ENCODE data around the gene SERGEF. TPM values are rescaled to one million over a fixed set of nuclear protein-coding genes. Genes with fewer than 3 reads are reported as not detected.
A peak's percentile ranks its signal among the peaks of the same experiment; 100 is the strongest.

Gene SERGEF
- total and polyA plus RNA-seq, 4 donors, result 44.7 to 51.0 (median 46.2) TPM

DNA sequence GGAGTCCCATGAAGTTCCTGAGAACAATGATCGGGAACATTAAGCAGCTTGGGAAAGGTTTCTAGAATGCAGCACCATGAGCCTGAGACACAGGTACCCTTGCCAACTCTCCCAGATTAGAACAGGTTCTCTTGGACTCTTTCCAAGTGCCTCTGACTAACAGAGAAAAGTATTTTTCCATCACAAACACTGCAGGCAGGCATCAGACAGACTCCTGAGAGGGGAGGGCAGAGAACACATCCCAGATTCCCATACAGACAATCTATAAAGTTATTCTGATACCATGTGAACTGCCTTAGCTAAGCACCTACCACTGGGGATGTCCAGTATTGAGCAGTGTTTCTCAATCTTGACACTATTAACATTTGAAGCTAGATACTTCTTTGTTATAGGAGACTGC lies 27.3 kb downstream of the SERGEF start:
- WGBS (ENCODE audit: insufficient coverage), result 71% methylated on average over 1 of the region's 1 CpG
- DNase-seq (ENCODE audit: low read depth in 4 of 6, low spot score in 6 of 6), result no peak
- no peaks in the 10 kb centered on the region for H3K9me3 ChIP-seq (ENCODE audit: control insufficient read depth, insufficient read depth, low read length)
- no peak overlapping the region for H3K4me3 ChIP-seq (ENCODE audit: low read depth, low read length)
- H3K36me3 ChIP-seq (ENCODE audit: control insufficient read depth, insufficient read depth, low read length), result peaks cover 4% of the 10 kb centered on the region
- no peaks in the 10 kb centered on the region for H3K27me3 ChIP-seq (ENCODE audit: control insufficient read depth, insufficient read depth, low read length)
- H3K4me1 ChIP-seq (ENCODE audit: control insufficient read depth, insufficient read depth, low read length), result no peaks in the 10 kb centered on the region
- no peak overlapping the region for H3K27ac ChIP-seq (ENCODE audit: low read depth, low read length)

DNA sequence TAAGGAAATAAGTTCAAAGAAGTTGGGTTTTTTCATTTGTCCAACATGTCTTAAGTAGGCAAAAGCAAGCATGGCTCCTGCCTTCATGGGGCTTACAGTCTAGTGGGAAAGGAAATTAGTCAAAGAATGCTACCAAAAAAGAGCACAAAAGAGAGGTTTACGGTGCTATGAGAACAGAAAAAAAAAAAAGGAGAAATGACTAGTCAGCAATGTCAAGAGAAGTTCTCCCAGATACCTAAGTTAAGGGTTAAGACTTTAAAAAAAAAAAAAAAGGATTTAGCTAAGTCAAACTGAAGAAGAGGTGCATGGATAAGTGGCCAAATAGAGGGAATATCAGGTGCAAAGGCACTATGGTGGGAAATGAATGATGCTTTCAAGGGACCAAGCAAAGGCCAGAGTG lies 29.3 kb downstream of the SERGEF start:
- H3K27me3 ChIP-seq (ENCODE audit: control insufficient read depth, insufficient read depth, low read length), result no peaks in the 10 kb centered on the region
- WGBS (ENCODE audit: insufficient coverage), result no CpG with 5 or more reads among the region's 1 CpG

DNA sequence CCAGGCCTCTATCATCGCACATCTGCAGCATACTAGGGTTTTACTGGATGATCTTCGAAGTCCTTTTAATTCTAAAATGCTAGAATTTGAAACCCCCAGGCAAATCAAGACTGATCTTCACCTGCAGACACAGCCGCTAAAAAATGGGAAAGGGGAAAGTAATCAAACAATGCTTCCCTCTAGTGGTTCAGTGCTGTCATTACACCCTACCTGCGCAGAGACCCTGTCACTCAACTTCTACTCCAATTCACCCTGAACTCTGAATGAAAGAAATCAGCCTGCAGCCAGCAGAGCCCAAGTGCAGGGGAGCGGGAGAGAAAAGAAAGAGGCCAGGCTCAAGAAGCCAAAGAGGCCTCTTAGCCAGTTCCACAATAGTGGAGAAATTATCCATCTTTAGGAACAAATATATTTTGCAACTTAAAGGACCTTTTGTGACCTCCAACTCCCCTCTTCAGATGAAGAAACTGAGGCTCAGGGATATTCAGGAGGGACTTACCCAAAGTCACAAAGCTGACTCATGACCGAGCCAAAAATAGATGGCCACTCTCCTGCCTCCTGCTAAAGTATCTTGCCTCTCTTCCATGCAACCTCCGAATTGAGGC lies 33.0 kb downstream of the SERGEF start:
- peak in 2 of 6 donors; percentile 68 to 88 for DNase-seq (ENCODE audit: low read depth in 4 of 6, low spot score in 6 of 6)
- H3K9me3 ChIP-seq (ENCODE audit: control insufficient read depth, insufficient read depth, low read length), result no peaks in the 10 kb centered on the region
- no CpG with 5 or more reads among the region's 7 CpGs for WGBS (ENCODE audit: insufficient coverage)

More for the DNA sequence above, 29.3 kb downstream of the SERGEF start:
- Histone ChIP-seq H3K36me3 (ENCODE audit: control insufficient read depth, insufficient read depth, low read length) (peaks cover 4% of the 10 kb centered on the region), H3K27ac (ENCODE audit: low read depth, low read length) (no peak overlapping the region), H3K9me3 (ENCODE audit: control insufficient read depth, insufficient read depth, low read length) (no peaks in the 10 kb centered on the region), H3K4me3 (ENCODE audit: low read depth, low read length) (no peak overlapping the region), H3K4me1 (ENCODE audit: control insufficient read depth, insufficient read depth, low read length) (no peaks in the 10 kb centered on the region)
- no peak for DNase-seq (ENCODE audit: low read depth in 4 of 6, low spot score in 6 of 6)

GRCh38 chr11:17978553-17979287 lies 34.1 kb downstream of the SERGEF start:
- Histone ChIP-seq H3K27ac (ENCODE audit: low read depth, low read length) (no peak overlapping the region), H3K4me1 (ENCODE audit: control insufficient read depth, insufficient read depth, low read length) (no peaks in the 10 kb centered on the region), H3K36me3 (ENCODE audit: control insufficient read depth, insufficient read depth, low read length) (peaks cover 7% of the 10 kb centered on the region), H3K9me3 (ENCODE audit: control insufficient read depth, insufficient read depth, low read length) (no peaks in the 10 kb centered on the region), H3K27me3 (ENCODE audit: control insufficient read depth, insufficient read depth, low read length) (no peaks in the 10 kb centered on the region), H3K4me3 (ENCODE audit: low read depth, low read length) (no peak overlapping the region)
- DNase-seq (ENCODE audit: low read depth in 4 of 6, low spot score in 6 of 6), result peak in 3 of 6 donors; percentile 40 to 90 (median 75)
- WGBS (ENCODE audit: insufficient coverage), result 53% methylated on average over 4 of the region's 5 CpGs

More for the DNA sequence above, 33.0 kb downstream of the SERGEF start:
- H3K27ac ChIP-seq (ENCODE audit: low read depth, low read length), result no peak overlapping the region
- no peaks in the 10 kb centered on the region for H3K4me1 ChIP-seq (ENCODE audit: control insufficient read depth, insufficient read depth, low read length)
- H3K27me3 ChIP-seq (ENCODE audit: control insufficient read depth, insufficient read depth, low read length), result no peaks in the 10 kb centered on the region
- no peak overlapping the region for H3K4me3 ChIP-seq (ENCODE audit: low read depth, low read length)
- H3K36me3 ChIP-seq (ENCODE audit: control insufficient read depth, insufficient read depth, low read length), result peaks cover 4% of the 10 kb centered on the region

DNA sequence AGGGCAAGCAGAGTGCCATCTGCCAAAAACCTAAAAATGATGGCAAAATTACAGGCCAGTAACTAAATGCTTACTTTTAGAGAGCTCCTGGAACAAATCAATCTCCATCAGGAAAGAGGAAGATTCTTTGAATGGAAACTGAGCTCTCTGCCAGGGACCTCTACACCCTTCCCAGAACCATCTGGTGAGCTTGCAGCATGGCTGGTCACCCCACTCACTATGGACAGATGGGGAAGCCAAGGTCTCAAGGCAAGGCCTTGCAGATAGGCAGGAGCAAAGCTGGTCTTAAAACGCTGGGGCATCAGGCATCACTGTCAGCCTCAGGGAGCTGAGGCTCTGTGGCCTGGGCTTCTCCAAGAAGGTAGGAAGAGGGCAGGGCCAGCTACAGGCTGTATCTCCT lies 36.2 kb downstream of the SERGEF start:
- 63% methylated on average over 1 of the region's 1 CpG for WGBS (ENCODE audit: insufficient coverage)
- Histone ChIP-seq H3K27me3 (ENCODE audit: control insufficient read depth, insufficient read depth, low read length) (no peaks in the 10 kb centered on the region), H3K4me1 (ENCODE audit: control insufficient read depth, insufficient read depth, low read length) (no peaks in the 10 kb centered on the region), H3K36me3 (ENCODE audit: control insufficient read depth, insufficient read depth, low read length) (peaks cover 4% of the 10 kb centered on the region), H3K9me3 (ENCODE audit: control insufficient read depth, insufficient read depth, low read length) (no peaks in the 10 kb centered on the region), H3K27ac (ENCODE audit: low read depth, low read length) (no peak overlapping the region), H3K4me3 (ENCODE audit: low read depth, low read length) (no peak overlapping the region)
- DNase-seq (ENCODE audit: low read depth in 4 of 6, low spot score in 6 of 6), result no peak

GRCh38 chr11:17974246-17974645 lies 38.6 kb downstream of the SERGEF start:
- Histone ChIP-seq H3K27me3 (ENCODE audit: control insufficient read depth, insufficient read depth, low read length) (no peaks in the 10 kb centered on the region), H3K36me3 (ENCODE audit: control insufficient read depth, insufficient read depth, low read length) (peaks cover 3% of the 10 kb centered on the region), H3K4me3 (ENCODE audit: low read depth, low read length) (no peak overlapping the region), H3K9me3 (ENCODE audit: control insufficient read depth, insufficient read depth, low read length) (no peaks in the 10 kb centered on the region), H3K27ac (ENCODE audit: low read depth, low read length) (no peak overlapping the region), H3K4me1 (ENCODE audit: control insufficient read depth, insufficient read depth, low read length) (no peaks in the 10 kb centered on the region)
- DNase-seq (ENCODE audit: low read depth in 4 of 6, low spot score in 6 of 6), result peak in 1 of 6 donors; percentile 72

GRCh38 chr11:17972987-17973386 lies 39.9 kb downstream of the SERGEF start:
- H3K27me3 ChIP-seq (ENCODE audit: control insufficient read depth, insufficient read depth, low read length), result no peaks in the 10 kb centered on the region
- no peak overlapping the region for H3K27ac ChIP-seq (ENCODE audit: low read depth, low read length)
- H3K4me3 ChIP-seq (ENCODE audit: low read depth, low read length), result no peak overlapping the region
- no peaks in the 10 kb centered on the region for H3K9me3 ChIP-seq (ENCODE audit: control insufficient read depth, insufficient read depth, low read length)
- DNase-seq (ENCODE audit: low read depth in 4 of 6, low spot score in 6 of 6), result peak in 2 of 6 donors; percentile 67 to 69
- 20% methylated on average over 5 of the region's 5 CpGs for WGBS (ENCODE audit: insufficient coverage)
- H3K36me3 ChIP-seq (ENCODE audit: control insufficient read depth, insufficient read depth, low read length), result peaks cover 3% of the 10 kb centered on the region
- no peaks in the 10 kb centered on the region for H3K4me1 ChIP-seq (ENCODE audit: control insufficient read depth, insufficient read depth, low read length)

DNA sequence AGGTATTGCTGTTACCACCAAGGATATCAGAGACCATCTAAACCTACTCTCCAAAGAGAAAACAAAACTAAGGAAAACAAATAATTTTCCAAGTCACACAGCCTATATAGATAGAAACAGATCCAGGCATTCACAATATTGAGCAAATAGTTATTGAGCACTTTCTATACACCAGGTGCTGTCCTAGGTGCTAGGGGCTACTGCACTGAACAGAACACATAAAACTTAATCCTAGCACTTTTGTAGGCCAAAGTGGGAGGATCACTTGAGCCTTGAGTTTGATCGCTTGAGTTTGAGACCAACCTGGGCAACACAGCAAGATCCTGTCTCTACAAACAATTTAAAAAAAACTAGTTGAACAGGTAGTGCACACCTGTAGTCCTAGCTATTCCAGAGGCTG lies 44.6 kb downstream of the SERGEF start:
- H3K27ac ChIP-seq (ENCODE audit: low read depth, low read length), result no peak overlapping the region
- H3K9me3 ChIP-seq (ENCODE audit: control insufficient read depth, insufficient read depth, low read length), result no peaks in the 10 kb centered on the region
- H3K4me3 ChIP-seq (ENCODE audit: low read depth, low read length), result no peak overlapping the region
- H3K4me1 ChIP-seq (ENCODE audit: control insufficient read depth, insufficient read depth, low read length), result no peaks in the 10 kb centered on the region
- no peaks in the 10 kb centered on the region for H3K36me3 ChIP-seq (ENCODE audit: control insufficient read depth, insufficient read depth, low read length)
- no peaks in the 10 kb centered on the region for H3K27me3 ChIP-seq (ENCODE audit: control insufficient read depth, insufficient read depth, low read length)
- WGBS (ENCODE audit: insufficient coverage), result no CpG with 5 or more reads among the region's 1 CpG
- no peak for DNase-seq (ENCODE audit: low read depth in 4 of 6, low spot score in 6 of 6)

- Histone ChIP-seq H3K4me3 (ENCODE audit: low read depth, low read length) (no peak overlapping the region), H3K9me3 (ENCODE audit: control insufficient read depth, insufficient read depth, low read length) (no peaks in the 10 kb centered on the region), H3K36me3 (ENCODE audit: control insufficient read depth, insufficient read depth, low read length) (no peaks in the 10 kb centered on the region), H3K27ac (ENCODE audit: low read depth, low read length) (no peak overlapping the region), H3K4me1 (ENCODE audit: control insufficient read depth, insufficient read depth, low read length) (no peaks in the 10 kb centered on the region), H3K27me3 (ENCODE audit: control insufficient read depth, insufficient read depth, low read length) (no peaks in the 10 kb centered on the region)
- no peak for DNase-seq (ENCODE audit: low read depth in 4 of 6, low spot score in 6 of 6)
These were observed 45.2 kb downstream of the SERGEF start for GRCh38 chr11:17967661-17968060.

GRCh38 chr11:17960091-17960490 lies 52.8 kb downstream of the SERGEF start:
- H3K36me3 ChIP-seq (ENCODE audit: control insufficient read depth, insufficient read depth, low read length), result no peaks in the 10 kb centered on the region
- H3K4me3 ChIP-seq (ENCODE audit: low read depth, low read length), result no peak overlapping the region
- no peaks in the 10 kb centered on the region for H3K27me3 ChIP-seq (ENCODE audit: control insufficient read depth, insufficient read depth, low read length)
- H3K27ac ChIP-seq (ENCODE audit: low read depth, low read length), result no peak overlapping the region
- H3K9me3 ChIP-seq (ENCODE audit: control insufficient read depth, insufficient read depth, low read length), result no peaks in the 10 kb centered on the region
- peak in 1 of 6 donors; percentile 68 for DNase-seq (ENCODE audit: low read depth in 4 of 6, low spot score in 6 of 6)
- H3K4me1 ChIP-seq (ENCODE audit: control insufficient read depth, insufficient read depth, low read length), result no peaks in the 10 kb centered on the region

All from spinal cord (tissue), 10 donors.